Psoas muscle (tissue), 8 donors: ENCODE data around the gene ARHGEF28. TPM values are rescaled to one million over a fixed set of nuclear protein-coding genes. Genes with fewer than 3 reads are reported as not detected.

ENCODE experiments used
- ATAC-seq, 4 donors: fragments of 200-7000 bp; cut with Tn5 transposase; one replicate each; pipeline ENCODE4 v1.9.1; 2020; ENCODE audit warnings: moderate library complexity in 3 of 4, mild to moderate bottlenecking in 2 of 4
- DNase-seq, 2 donors: peaks; one replicate each; pipeline ENCODE4 v3.0.0-alpha.2; 2020
- H3K27ac ChIP-seq: fragments of 200-600 bp; one replicate; pipeline ENCODE4 v1.8.0; 2022
- H3K27me3 ChIP-seq, 3 donors: fragments of 200-600 bp in 1 of 3; one replicate each; pipeline versions ENCODE4 v1.6.1 to v1.8.0; 2013 to 2022; ENCODE audit warnings: low read length in 2 of 3, mild to moderate bottlenecking in 2 of 3, moderate library complexity in 1 of 3; ENCODE audit not compliant: insufficient read depth in 3 of 3
- H3K36me3 ChIP-seq, 2 donors: fragments of 200-600 bp in 1 of 2; one replicate each; pipeline versions ENCODE4 v1.6.1 to v1.8.0; 2013 to 2022; ENCODE audit warnings: low read depth in 1 of 2, mild to moderate bottlenecking in 1 of 2, moderate library complexity in 1 of 2; ENCODE audit not compliant: insufficient read depth in 1 of 2
- H3K4me1 ChIP-seq: fragments of 200-600 bp; one replicate; pipeline ENCODE4 v1.8.0; 2022
- H3K4me3 ChIP-seq: fragments of 200-600 bp; one replicate; pipeline ENCODE4 v1.8.0; 2022; ENCODE audit warnings: mild to moderate bottlenecking
- H3K9me3 ChIP-seq: fragments of 200-600 bp; one replicate; pipeline ENCODE4 v1.8.0; 2022
- CTCF ChIP-seq: fragments of 200-600 bp; IDR thresholded peaks from one replicate; pipeline ENCODE4 v1.8.0; 2022; ENCODE audit warnings: antibody characterized with exemption
- WGBS, 3 donors: extraction: QIAGEN DNeasy Blood & Tissue Kit; methylation state at CpG; one replicate each; pipeline versions ENCODE4 v1.1.6 to v1.1.7; 2013; 5-methylcytosine and 5-hydroxymethylcytosine counted together
- intact Hi-C, 2 donors: fragments of 100-400 bp; cut with DNase I; formaldehyde crosslinking; loops; one replicate each; pipeline versions ENCODE4 v1.11.0 to v1.14.2; 2022
- polyA plus RNA-seq, 3 donors: library from polyadenylated mRNA; stranded (reverse); fragments of 200-250 nt; gene quantifications; one replicate each; pipeline ENCODE4 v1.2.3, GENCODE V29; 2013
- total RNA-seq, 4 donors: library from RNA; stranded (reverse); fragmentation: NEBNext Ultra II Directional in 2 of 4; extraction: Animal tissue kit (Norgen Biotek cat#: 25700) in 2 of 4; gene quantifications; one replicate each; pipeline versions ENCODE4 v1.2.1 to v1.2.4, GENCODE V29; 2021 to 2023
- donor health status: healthy with polysubstance abuse.
- donor health status: DM: no; HTN: no; CAD: no; lungs with moderate emphysema.
- donor health status: Bipolar disorder and iron deficiency.
- donor health status: healthy.
- donor health status: DM: yes; HTN: yes; CAD: no.
- donor health status: DM: no; HTN: no; CAD: no.
- donor health status: DM: no; HTN: no; CAD: no.
- donor health status: DM: yes; HTN: yes; CAD: no.

Gene ARHGEF28
- total and polyA plus RNA-seq, 7 donors = 0.39 to 1.3 (median 1.00) TPM

- ATAC-seq = no peak
- H3K36me3 ChIP-seq = no peaks in the 10 kb centered on the region
- H3K27me3 ChIP-seq = no peaks in the 10 kb centered on the region
- H3K4me3 ChIP-seq = no peak overlapping the region
- no peaks in the 10 kb centered on the region for H3K4me1 ChIP-seq
- intact Hi-C loops = no loop called here
- H3K9me3 ChIP-seq = no peaks in the 10 kb centered on the region
- 68 to 89% (median 88%) methylated on average over 4 of the region's 4 CpGs for WGBS, 3 donors
- no peak for DNase-seq
- no peak for TF ChIP-seq CTCF
- H3K27ac ChIP-seq = no peak overlapping the region
These were observed 109.2 kb downstream of the ARHGEF28 start for GRCh38 chr5:73735032-73735734.

- H3K9me3 ChIP-seq = no peaks in the 10 kb centered on the region
- WGBS, 3 donors = 93 to 96% (median 93%) methylated on average over 1 of the region's 1 CpG
- intact Hi-C loops = no loop called here
- no peak overlapping the region for H3K4me3 ChIP-seq
- TF ChIP-seq CTCF = no peak
- no peaks in the 10 kb centered on the region for H3K4me1 ChIP-seq
- no peak for ATAC-seq
- no peak overlapping the region for H3K27ac ChIP-seq
- no peak for DNase-seq
- H3K27me3 ChIP-seq = no peaks in the 10 kb centered on the region
- no peaks in the 10 kb centered on the region for H3K36me3 ChIP-seq
These were observed 113.7 kb downstream of the ARHGEF28 start for GRCh38 chr5:73739650-73740049.

- no peak for TF ChIP-seq CTCF
- H3K4me1 ChIP-seq = no peaks in the 10 kb centered on the region
- no peak overlapping the region for H3K4me3 ChIP-seq
- no peaks in the 10 kb centered on the region for H3K36me3 ChIP-seq
- H3K27me3 ChIP-seq = no peaks in the 10 kb centered on the region
- H3K9me3 ChIP-seq = no peaks in the 10 kb centered on the region
- no peak overlapping the region for H3K27ac ChIP-seq
- DNase-seq (no peak), ATAC-seq (no peak)
- intact Hi-C loops = no loop called here
- WGBS, 3 donors = 45 to 59% (median 56%) methylated on average over 4 of the region's 4 CpGs
These were observed 114.3 kb downstream of the ARHGEF28 start for GRCh38 chr5:73740274-73740790.

GRCh38 chr5:73743161-73743560, 117.2 kb downstream of the ARHGEF28 start:
- intact Hi-C loops = no loop called here
- DNase-seq (no peak), ATAC-seq (no peak)

More at GRCh38 chr5:73743161-73743560, 117.2 kb downstream of the ARHGEF28 start:
- H3K36me3 ChIP-seq = no peaks in the 10 kb centered on the region
- 53 to 56% (median 55%) methylated on average over 2 of the region's 2 CpGs for WGBS, 3 donors
- H3K4me1 ChIP-seq = peaks cover 4% of the 10 kb centered on the region
- no peak for TF ChIP-seq CTCF
- H3K9me3 ChIP-seq = no peaks in the 10 kb centered on the region
- H3K4me3 ChIP-seq = no peak overlapping the region
- H3K27ac ChIP-seq = no peak overlapping the region
- no peaks in the 10 kb centered on the region for H3K27me3 ChIP-seq
